Heart right ventricle (tissue), 16 donors: ENCODE measurements around the gene RSPH9. TPM values are rescaled to one million over a fixed set of nuclear protein-coding genes. Genes with fewer than 3 reads are reported as not detected.
A peak's percentile ranks its signal among the peaks of the same experiment; 100 is the strongest.

Experiments
- ATAC-seq, 8 donors: fragments of 200-7000 bp; cut with Tn5 transposase; one replicate each; pipeline ENCODE4 v1.9.1; 2020; ENCODE audit warnings: mild to moderate bottlenecking in 8 of 8, moderate library complexity in 8 of 8, moderate number of reproducible peaks in 1 of 8
- DNase-seq, 2 donors: peaks; one replicate each; pipeline ENCODE4 v3.0.0-alpha.2; 2020
- H3K27ac ChIP-seq, 10 donors: fragments of 200-600 bp; sonication (generic) in 2 of 10; one replicate each; pipeline versions ENCODE4 v1.5.0 to v1.8.0; 2020 to 2022; ENCODE audit warnings: mild to moderate bottlenecking in 3 of 10
- H3K27me3 ChIP-seq, 7 donors: fragments of 200-600 bp; one replicate each; pipeline ENCODE4 v1.8.0; 2021 to 2022; ENCODE audit warnings: mild to moderate bottlenecking in 2 of 7
- H3K36me3 ChIP-seq, 9 donors: fragments of 200-600 bp; sonication (generic) in 1 of 9; one replicate each; pipeline versions ENCODE4 v1.5.0 to v1.8.0; 2020 to 2022; ENCODE audit warnings: mild to moderate bottlenecking in 2 of 9
- H3K4me1 ChIP-seq, 9 donors: fragments of 200-600 bp; sonication (generic) in 1 of 9; one replicate each; pipeline versions ENCODE4 v1.5.0 to v1.8.0; 2020 to 2022; ENCODE audit warnings: mild to moderate bottlenecking in 4 of 9
- H3K4me3 ChIP-seq, 10 donors: fragments of 200-600 bp; sonication (generic) in 2 of 10; one replicate each; pipeline versions ENCODE4 v1.5.0 to v1.8.0; 2020 to 2022; ENCODE audit warnings: mild to moderate bottlenecking in 7 of 10, moderate library complexity in 2 of 10
- H3K9me3 ChIP-seq, 11 donors: fragments of 200-600 bp in 10 of 11; sonication (generic) in 2 of 11; one replicate each; pipeline versions ENCODE4 v1.5.0 to v1.8.0; 2013 to 2022; ENCODE audit warnings: mild to moderate bottlenecking in 2 of 11, control low read depth in 1 of 11, moderate library complexity in 1 of 11
- CTCF ChIP-seq, 9 donors: fragments of 200-600 bp; sonication (generic) in 2 of 9; IDR thresholded peaks; one replicate each; pipeline versions ENCODE4 v1.5.0 to v1.8.0; 2021 to 2022; ENCODE audit warnings: antibody characterized with exemption in 9 of 9, mild to moderate bottlenecking in 5 of 9, moderate library complexity in 1 of 9
- WGBS, 2 donors: extraction: QIAGEN DNeasy Blood & Tissue Kit; methylation state at CpG; one replicate each; pipeline ENCODE4 v1.1.7; 2013; ENCODE audit warnings: inconsistent platforms in 1 of 2; 5-methylcytosine and 5-hydroxymethylcytosine counted together
- intact Hi-C, 10 donors: fragments of 100-400 bp; cut with DNase I; formaldehyde crosslinking; loops; one replicate each; pipeline versions ENCODE4 v1.11.1 to v1.14.2; 2022
- polyA plus RNA-seq, 2 donors: library from polyadenylated mRNA; stranded (reverse); fragments of 200-250 nt; gene quantifications; one replicate each; pipeline ENCODE4 v1.2.3, GENCODE V29; 2013
- total RNA-seq, 10 donors: library from RNA; stranded (reverse); fragmentation: NEBNext Ultra II Directional in 3 of 10; extraction: Animal tissue kit (Norgen Biotek cat#: 25700) in 3 of 10; gene quantifications; one replicate each; pipeline versions ENCODE4 v1.2.1 to v1.2.4, GENCODE V29; 2021 to 2023
- donor health status: Arrhythmogenic right ventricular cardiomyopathy.
- donor health status: ischemic (EF 13 %, LVEDD 7.1; RV severe dilation, severe dysfunction).
- donor health status: healthy with polysubstance abuse.
- donor health status: DM: no; HTN: yes; CAD: no.
- donor health status: DM: no; HTN: no; CAD: no.
- donor health status: ischemic (EF 25% LVEDD 6.9; RV normal size, moderate dysfunction).
- donor health status: ischemic (EF 25% LVEDD 5.7; RV mildly dilated, moderate dysfunction).
- donor health status: healthy.
- donor health status: DM: yes; HTN: yes; CAD: no.
- donor health status: Ischemic cardiomyopathy.
- donor health status: ischemic (EF 35%, LVEDD 5.7; RV mildly dilated, moderate dysfunction).
- donor health status: nonischemic (EF 11% LVEDD 7.7; RV severe dilation, severe dysfunction).
- donor health status: DM: yes; HTN: yes; CAD: no.
- donor health status: PGD.
- donor health status: ischemic (EF 29% LVEDD 5.4; RV normal size, mild dysfunction).
- donor health status: nonischemic (EF 23%, LVEDD 6.1; RV moderate dilation, normal function).

Gene RSPH9
- total and polyA plus RNA-seq, 12 donors = 0.09 to 0.45 (median 0.13) TPM; not detected in 5

GRCh38 chr6:43709654-43710303 lies 64.9 kb downstream of the RSPH9 start:
- no peak for ATAC-seq
- WGBS, 2 donors = 76 to 78% methylated on average over 7 of the region's 7 CpGs

DNA sequence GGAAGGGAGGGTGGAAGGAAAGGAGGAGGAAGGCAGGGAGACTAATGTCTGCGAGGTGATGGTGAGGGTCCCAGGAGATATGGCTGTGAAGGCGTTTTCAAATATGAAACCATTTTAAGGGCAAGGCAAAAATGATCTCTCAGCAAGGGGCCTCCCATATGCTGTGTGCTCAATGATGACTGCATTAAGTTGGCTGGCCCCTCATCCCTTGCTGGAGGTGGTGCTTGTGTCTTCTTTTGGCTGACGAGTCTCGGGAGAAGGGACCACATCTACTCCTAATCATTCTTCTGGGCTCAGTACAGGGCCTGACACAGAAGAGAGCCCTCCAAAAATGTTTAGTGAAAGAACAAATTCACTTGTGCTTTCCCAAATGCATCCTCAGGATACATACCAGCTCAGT lies 65.7 kb downstream of the RSPH9 start:
- DNase-seq = no peak
- intact Hi-C loops = no loop called here
- no peak overlapping the region for H3K4me3 ChIP-seq
- 77 to 82% methylated on average over 4 of the region's 4 CpGs for WGBS, 2 donors
- no peaks in the 10 kb centered on the region for H3K36me3 ChIP-seq
- peaks cover 3 to 70% (median 34%) of the 10 kb centered on the region in 9 donors for H3K4me1 ChIP-seq
- no peaks in the 10 kb centered on the region for H3K9me3 ChIP-seq
- no peak for ATAC-seq
- no peak for TF ChIP-seq CTCF (IDR thresholded peaks at IDR 0.05)
- peak overlapping the region in 1 of 10 donors; percentile 14 for H3K27ac ChIP-seq
- no peaks in the 10 kb centered on the region for H3K27me3 ChIP-seq

More at GRCh38 chr6:43709654-43710303, 64.9 kb downstream of the RSPH9 start:
- Histone ChIP-seq H3K36me3 (no peaks in the 10 kb centered on the region), H3K4me1 (peaks cover 3 to 63% (median 30%) of the 10 kb centered on the region in 9 donors), H3K9me3 (no peaks in the 10 kb centered on the region), H3K27me3 (no peaks in the 10 kb centered on the region), H3K4me3 (no peak overlapping the region), H3K27ac (peak overlapping the region in 9 of 10 donors; percentile 1 to 66 (median 29))
- intact Hi-C loops = no loop called here
- no peak for TF ChIP-seq CTCF (IDR thresholded peaks at IDR 0.05)
- no peak for DNase-seq

GRCh38 chr6:43712579-43712978 lies 67.7 kb downstream of the RSPH9 start:
- H3K4me3 ChIP-seq = no peak overlapping the region
- intact Hi-C loops = no loop called here
- no peaks in the 10 kb centered on the region for H3K9me3 ChIP-seq
- peak overlapping the region in 1 of 10 donors; percentile 2 for H3K27ac ChIP-seq
- H3K36me3 ChIP-seq = no peaks in the 10 kb centered on the region
- H3K4me1 ChIP-seq = peaks cover 3 to 67% (median 34%) of the 10 kb centered on the region in 9 donors
- DNase-seq (no peak), ATAC-seq (peak in 7 of 8 donors; percentile 27 to 43 (median 40))
- WGBS, 2 donors = 64 to 67% methylated on average over 6 of the region's 6 CpGs
- H3K27me3 ChIP-seq = no peaks in the 10 kb centered on the region
- TF ChIP-seq CTCF (IDR thresholded peaks at IDR 0.05) = no peak

GRCh38 chr6:43713643-43714310 lies 68.9 kb downstream of the RSPH9 start:
- Histone ChIP-seq H3K9me3 (no peaks in the 10 kb centered on the region), H3K36me3 (no peaks in the 10 kb centered on the region), H3K4me3 (no peak overlapping the region), H3K27ac (peak overlapping the region in 5 of 10 donors; percentile 10 to 54 (median 22)), H3K27me3 (no peaks in the 10 kb centered on the region), H3K4me1 (peaks cover 3 to 67% (median 40%) of the 10 kb centered on the region in 9 donors)
- ATAC-seq (no peak), DNase-seq (no peak)
- 91 to 93% methylated on average over 13 of the region's 13 CpGs for WGBS, 2 donors
- no peak for TF ChIP-seq CTCF (IDR thresholded peaks at IDR 0.05)
- intact Hi-C loops = no loop called here
